Fibroblast of villous mesenchyme (primary cell): ENCODE measurements around the gene OR10H2. TPM values are rescaled to one million over a fixed set of nuclear protein-coding genes. Genes with fewer than 3 reads are reported as not detected.
"Not testable (repeated sequence)": the region's sequence is repeated elsewhere in the genome, so short reads cannot be mapped to it uniquely, and the experiment has no call there.

Experiments
- DNase-seq: peaks from one replicate; pipeline ENCODE4 v3.0.0-alpha.2; 2010; ENCODE audit warnings: low read depth
- H3K4me3 ChIP-seq: 2 replicates; pipeline ENCODE4 v1.5.1; 2011; ENCODE audit warnings: low read depth, mild to moderate bottlenecking, low read length
- total RNA-seq: library from RNA; depleted of rRNA; stranded (reverse); fragments of >200 nt; gene quantifications from 2 replicates; pipeline ENCODE4 v1.2.3, GENCODE V29; 2012
- TF ChIP-seq, protein P1 (sequence below): IDR thresholded peaks from 2 replicates; pipeline ENCODE4 v1.5.1; 2012; ENCODE audit warnings: low read depth, mild to moderate bottlenecking, low read length; ENCODE audit not compliant: insufficient read depth

Gene OR10H2
- total RNA-seq, 1 donor, result not detected

DNA sequence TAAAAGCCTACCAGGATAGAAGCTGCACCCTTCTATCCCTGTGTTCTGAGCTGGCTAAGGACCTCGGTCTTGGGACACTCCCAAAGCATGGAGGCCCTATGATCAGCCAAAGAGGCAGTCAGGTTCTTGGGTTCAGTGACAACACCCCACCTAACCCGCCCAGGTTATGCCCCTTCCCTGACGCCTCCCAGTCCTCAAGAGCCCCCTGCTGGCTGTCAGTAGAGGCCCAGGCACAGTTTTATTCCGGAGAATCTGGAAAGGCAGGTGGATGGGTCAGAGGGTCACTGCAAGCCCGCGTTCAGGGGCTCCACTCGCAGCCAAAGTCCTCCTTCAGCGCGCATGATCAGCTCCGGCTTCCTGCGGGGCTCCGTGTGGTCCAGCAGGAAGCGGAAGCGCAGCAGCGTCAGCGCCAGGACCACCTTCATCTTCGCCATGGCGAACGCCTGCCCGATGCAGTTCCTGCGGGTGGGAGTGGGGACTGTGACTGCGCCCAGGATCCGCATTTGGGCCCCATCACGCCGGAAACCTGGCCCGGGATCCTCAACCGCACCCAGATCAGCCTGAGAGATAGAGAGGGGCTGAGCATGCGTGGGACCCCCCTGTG is 32.2 kb downstream of the OR10H2 start:
- TF ChIP-seq, protein P1, sequence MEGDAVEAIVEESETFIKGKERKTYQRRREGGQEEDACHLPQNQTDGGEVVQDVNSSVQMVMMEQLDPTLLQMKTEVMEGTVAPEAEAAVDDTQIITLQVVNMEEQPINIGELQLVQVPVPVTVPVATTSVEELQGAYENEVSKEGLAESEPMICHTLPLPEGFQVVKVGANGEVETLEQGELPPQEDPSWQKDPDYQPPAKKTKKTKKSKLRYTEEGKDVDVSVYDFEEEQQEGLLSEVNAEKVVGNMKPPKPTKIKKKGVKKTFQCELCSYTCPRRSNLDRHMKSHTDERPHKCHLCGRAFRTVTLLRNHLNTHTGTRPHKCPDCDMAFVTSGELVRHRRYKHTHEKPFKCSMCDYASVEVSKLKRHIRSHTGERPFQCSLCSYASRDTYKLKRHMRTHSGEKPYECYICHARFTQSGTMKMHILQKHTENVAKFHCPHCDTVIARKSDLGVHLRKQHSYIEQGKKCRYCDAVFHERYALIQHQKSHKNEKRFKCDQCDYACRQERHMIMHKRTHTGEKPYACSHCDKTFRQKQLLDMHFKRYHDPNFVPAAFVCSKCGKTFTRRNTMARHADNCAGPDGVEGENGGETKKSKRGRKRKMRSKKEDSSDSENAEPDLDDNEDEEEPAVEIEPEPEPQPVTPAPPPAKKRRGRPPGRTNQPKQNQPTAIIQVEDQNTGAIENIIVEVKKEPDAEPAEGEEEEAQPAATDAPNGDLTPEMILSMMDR, result no peak

DNA sequence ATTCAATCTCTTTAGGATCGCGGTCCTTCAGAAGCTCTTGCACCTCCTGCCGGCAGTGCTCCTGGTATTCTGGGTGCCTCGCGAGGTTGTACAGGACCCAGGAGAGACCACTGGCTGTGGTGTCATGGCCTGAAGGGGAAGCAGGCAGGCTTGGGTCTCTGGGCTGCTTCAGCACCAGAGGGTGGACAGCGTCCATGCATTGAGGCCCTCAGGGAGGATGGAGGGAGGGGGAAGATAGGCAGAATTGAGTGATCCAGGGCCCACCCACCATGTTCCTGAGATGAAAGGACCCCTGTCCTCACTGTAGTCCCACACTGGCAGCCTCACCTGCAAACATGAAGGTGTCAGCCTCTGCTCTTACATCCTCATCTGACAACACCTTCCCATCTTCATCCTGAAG is 41.8 kb downstream of the OR10H2 start:
- TF ChIP-seq, protein P1, result no peak
- H3K4me3 ChIP-seq, result no peak overlapping the region
- DNase-seq, result no peak

More for the DNA sequence above, 32.2 kb downstream of the OR10H2 start:
- DNase-seq, result no peak
- no peak overlapping the region for H3K4me3 ChIP-seq

DNA sequence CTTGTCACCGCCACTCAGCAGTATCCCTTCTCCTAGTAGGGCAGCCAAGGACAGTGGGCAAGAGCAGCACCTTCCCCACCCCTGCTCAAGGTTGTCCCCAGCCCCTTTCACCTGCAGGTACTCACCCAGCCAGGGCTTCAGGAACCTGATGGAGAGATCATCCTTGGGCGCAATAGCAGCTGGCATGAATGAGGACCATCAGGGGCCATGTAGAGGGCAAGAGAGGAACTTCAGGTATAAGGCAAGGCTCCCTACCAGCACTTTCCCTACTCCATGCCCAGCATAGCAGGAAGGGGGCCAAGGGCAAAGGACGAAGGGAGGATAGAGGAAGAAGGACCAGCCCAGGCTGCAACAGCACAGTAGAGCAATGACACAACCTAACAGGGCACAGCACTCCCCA is 46.3 kb downstream of the OR10H2 start:
- not testable (repeated sequence) for DNase-seq, H3K4me3 ChIP-seq

DNA sequence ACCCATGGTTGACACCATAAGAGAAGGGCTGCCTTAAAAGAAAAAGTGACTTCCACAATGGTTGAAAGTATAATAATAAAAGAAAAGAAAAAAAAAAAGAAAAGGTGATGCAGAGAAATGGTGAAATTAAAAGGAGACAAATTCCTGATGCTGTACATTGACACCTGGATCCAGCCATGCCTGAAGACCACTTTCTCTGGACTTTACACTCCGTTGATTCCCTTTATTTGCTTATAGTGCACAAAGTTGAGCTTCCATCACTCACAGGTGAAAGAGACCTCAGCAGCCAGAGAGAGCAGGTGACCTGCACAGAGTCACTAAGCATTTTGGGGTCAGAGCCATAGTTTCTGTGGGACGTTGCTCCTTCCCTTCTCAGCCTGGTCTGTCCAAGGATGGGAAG is 47.4 kb downstream of the OR10H2 start:
- DNase-seq, result no peak
- H3K4me3 ChIP-seq, result no peak overlapping the region
- TF ChIP-seq, protein P1, result no peak

DNA sequence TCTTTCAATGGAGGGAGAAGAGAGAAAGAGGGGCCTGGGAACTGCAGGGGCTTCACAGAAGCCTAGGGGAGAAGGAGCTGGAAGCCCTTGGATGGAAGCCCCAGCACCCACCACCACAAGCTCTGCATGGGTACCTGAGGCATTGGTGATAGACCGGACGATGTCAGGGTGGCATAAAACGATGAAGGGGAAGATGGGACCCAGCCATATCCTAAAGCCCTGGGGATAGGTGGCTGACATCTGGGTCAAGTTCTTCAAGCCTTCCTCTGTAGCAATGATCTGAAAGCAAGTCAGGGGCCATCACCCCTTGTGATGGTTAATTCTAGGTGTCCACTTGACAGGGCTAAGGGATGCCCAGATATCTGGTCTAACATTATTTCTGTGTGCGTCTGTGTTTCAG is 48.4 kb downstream of the OR10H2 start:
- no peak for DNase-seq
- no peak overlapping the region for H3K4me3 ChIP-seq
- TF ChIP-seq, protein P1, result no peak

DNA sequence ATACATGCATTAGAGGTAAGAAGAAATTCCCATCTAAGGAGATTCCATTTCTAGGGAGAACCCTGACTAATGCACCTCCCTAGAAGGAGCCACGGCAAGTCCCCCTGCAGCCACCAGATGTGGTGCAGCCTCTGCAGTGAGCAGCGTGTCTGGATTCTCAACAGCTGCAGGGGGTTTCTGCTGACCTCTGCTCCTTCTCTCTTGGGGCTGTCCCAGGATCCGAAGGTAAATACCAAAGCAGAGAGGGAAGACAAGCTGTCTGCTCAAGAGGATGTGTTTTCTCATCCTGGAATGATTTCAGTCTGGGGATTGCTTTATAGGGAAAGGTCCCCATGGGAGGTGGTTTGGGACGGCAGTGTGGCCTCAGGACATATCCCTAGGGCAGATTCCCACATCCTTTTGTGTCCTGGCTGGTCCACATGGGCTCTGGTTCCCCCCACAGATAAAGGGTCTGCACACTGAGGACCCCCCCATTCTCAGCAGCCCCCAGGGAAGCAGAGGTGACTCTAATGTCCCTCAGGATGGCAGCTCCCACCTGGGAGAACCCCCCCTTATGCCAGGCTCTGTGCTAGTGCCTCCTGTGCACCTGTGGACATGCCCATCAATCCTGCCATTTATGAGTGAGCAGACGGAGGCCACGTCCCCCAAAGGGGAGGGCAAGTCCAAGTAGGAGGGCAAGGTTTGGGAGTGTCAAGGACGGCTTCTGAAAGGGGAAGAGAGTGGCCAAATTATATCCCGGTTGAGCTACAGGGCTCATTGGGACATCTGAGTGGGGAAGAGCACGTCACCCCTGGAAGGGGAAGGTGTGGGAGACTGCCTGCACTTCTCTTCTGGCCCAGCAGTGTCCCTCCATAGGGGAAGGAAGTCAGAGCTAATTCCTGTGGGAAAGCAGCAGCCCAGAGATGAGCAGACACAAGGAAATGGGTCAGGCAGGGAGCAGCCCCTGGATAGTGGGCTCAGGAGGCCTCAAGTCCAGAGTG is 49.5 kb downstream of the OR10H2 start:
- H3K4me3 ChIP-seq, result no peak overlapping the region
- no peak for DNase-seq
- TF ChIP-seq, protein P1, result no peak

Other genes starting within 250 kb of the OR10H2 start
- gene PGLYRP2, start 248.5 kb upstream of the OR10H2 start, total RNA-seq, result not detected in 2 replicates
- gene CYP4F22, start 219.5 kb upstream of the OR10H2 start, total RNA-seq, result not detected in 2 replicates
- under 0.01 TPM in 1 of 2 replicates, not detected in the other for gene CYP4F8, start 112.8 kb upstream of the OR10H2 start, total RNA-seq
- not detected in 2 replicates for gene CYP4F3, start 87.1 kb upstream of the OR10H2 start, total RNA-seq
- gene CYP4F12, start 54.9 kb upstream of the OR10H2 start, total RNA-seq, result not detected in 2 replicates
- gene OR10H3, start 10.0 kb downstream of the OR10H2 start, total RNA-seq, result not detected in 2 replicates
- under 0.01 TPM in 1 of 2 replicates, not detected in the other for gene OR10H5, start 59.6 kb downstream of the OR10H2 start, total RNA-seq
- not detected in 2 replicates for gene OR10H1, start 87.6 kb downstream of the OR10H2 start, total RNA-seq
- gene CYP4F2, start 170.1 kb downstream of the OR10H2 start, total RNA-seq, result not detected in 2 replicates
- not detected in 2 replicates for gene CYP4F11, start 206.5 kb downstream of the OR10H2 start, total RNA-seq
- gene OR10H4, start 221.0 kb downstream of the OR10H2 start, total RNA-seq, result not detected in 2 replicates